IMR-90 (cell line): ENCODE results near the gene OR2A42. TPM values are rescaled to one million over a fixed set of nuclear protein-coding genes. Genes with fewer than 3 reads are reported as not detected.
A peak's percentile ranks its signal among the peaks of the same experiment; 100 is the strongest.
"Not testable (repeated sequence)": the region's sequence is repeated elsewhere in the genome, so short reads cannot be mapped to it uniquely, and the experiment has no call there.

Source experiments
- ATAC-seq: fragments of 200-7000 bp; cut with Tn5 transposase; 2 replicates; pipeline ENCODE4 v1.9.1; 2020; ENCODE audit warnings: low read depth, mild to moderate bottlenecking, moderate library complexity
- BruUV-seq: library from RNA; stranded (reverse); fragments of 400-500 nt; replicated peaks from 2 replicates; lab custom pipeline; 2021; lab: Mats Ljungman, UMichigan
- CTCF ChIA-PET: fragments of 300-600 bp; formaldehyde crosslinking; extraction: SDS; loops from one replicate; lab custom pipeline; 2021; ENCODE audit warnings: antibody characterized with exemption; lab: Yijun Ruan, JAX
- POLR2A ChIA-PET: fragments of 300-600 bp; sonication (Branson Sonifier 250); formaldehyde crosslinking; loops from one replicate; lab custom pipeline; 2022; ENCODE audit warnings: antibody characterized with exemption; ENCODE audit not compliant: unreplicated experiment; lab: Charles Lee
- DNase-seq: peaks from one replicate; pipeline ENCODE4 v3.0.0; 2013
- H2AFZ ChIP-seq: replicated peaks from 2 replicates; pipeline ENCODE3; 2013; ENCODE audit warnings: low read length, mild to moderate bottlenecking; ENCODE audit not compliant: poor library complexity
- H2AK5ac ChIP-seq: 2 replicates; pipeline ENCODE4 v1.6.1; 2013; ENCODE audit warnings: low read depth, low read length, inconsistent platforms
- H2AK9ac ChIP-seq: replicated peaks from 2 replicates; pipeline ENCODE3; 2013; ENCODE audit warnings: mild to moderate bottlenecking, low read depth, low read length, moderate library complexity; ENCODE audit not compliant: poor library complexity
- H2BK120ac ChIP-seq: 2 replicates; pipeline ENCODE4 v1.6.1; 2013; ENCODE audit warnings: low read depth, low read length, inconsistent platforms
- H2BK15ac ChIP-seq: 3 replicates; pipeline ENCODE4 v1.6.1; 2013; ENCODE audit warnings: low read depth, low read length, inconsistent platforms
- H2BK20ac ChIP-seq: 2 replicates; pipeline ENCODE4 v1.6.1; 2013; ENCODE audit warnings: low read depth, mild to moderate bottlenecking, inconsistent platforms, low read length, moderate library complexity
- H2BK5ac ChIP-seq: 2 replicates; pipeline ENCODE4 v1.6.1; 2013; ENCODE audit warnings: mild to moderate bottlenecking, low read depth, low read length, inconsistent platforms; ENCODE audit not compliant: poor library complexity, severe bottlenecking
- H3K14ac ChIP-seq: replicated peaks from 2 replicates; pipeline ENCODE4 v1.6.1; 2013; ENCODE audit warnings: low read depth, low read length, inconsistent platforms
- H3K18ac ChIP-seq: 2 replicates; pipeline ENCODE4 v1.6.1; 2013; ENCODE audit warnings: low read depth, low read length, control low read depth
- H3K23ac ChIP-seq: 2 replicates; pipeline ENCODE4 v1.6.1; 2013; ENCODE audit warnings: low read depth, low read length, inconsistent platforms
- H3K27ac ChIP-seq: 2 replicates; pipeline ENCODE4 v1.5.1; 2013; ENCODE audit warnings: mild to moderate bottlenecking, control low read depth, low read length; ENCODE audit not compliant: insufficient read depth
- H3K27me3 ChIP-seq: 2 replicates; pipeline ENCODE4 v1.6.1; 2013; ENCODE audit warnings: low read length; ENCODE audit not compliant: control insufficient read depth, insufficient read depth
- H3K36me3 ChIP-seq: 2 replicates; pipeline ENCODE4 v1.6.1; 2013; ENCODE audit warnings: low read length, mixed read lengths; ENCODE audit not compliant: control insufficient read depth, insufficient read depth
- H3K4ac ChIP-seq: 2 replicates; pipeline ENCODE4 v1.6.1; 2013; ENCODE audit warnings: low read depth, low read length, inconsistent platforms
- H3K4me1 ChIP-seq: 2 replicates; pipeline ENCODE4 v1.6.1; 2013; ENCODE audit warnings: low read length, mixed read lengths; ENCODE audit not compliant: control insufficient read depth, insufficient read depth
- H3K4me2 ChIP-seq: 2 replicates; pipeline ENCODE4 v1.6.1; 2013; ENCODE audit warnings: low read depth, mild to moderate bottlenecking, control low read depth, low read length, moderate library complexity
- H3K4me3 ChIP-seq: 2 replicates; pipeline ENCODE4 v1.5.1; 2013; ENCODE audit warnings: low read depth, mild to moderate bottlenecking, control low read depth, low read length, moderate library complexity; ENCODE audit not compliant: insufficient read depth
- H3K56ac ChIP-seq: 2 replicates; pipeline ENCODE4 v1.6.1; 2013; ENCODE audit warnings: low read length, inconsistent platforms; ENCODE audit not compliant: insufficient read depth; ENCODE audit errors: extremely low read depth
- H3K79me1 ChIP-seq, 2 experiments: 2 replicates each; pipeline ENCODE4 v1.6.1; 2013; ENCODE audit warnings: low read length in 2 of 2, inconsistent platforms in 1 of 2, low read depth in 1 of 2
- H3K9ac ChIP-seq: 2 replicates; pipeline ENCODE4 v1.6.1; 2013; ENCODE audit warnings: low read depth, low read length, control low read depth
- H3K9me1 ChIP-seq: 2 replicates; pipeline ENCODE4 v1.6.1; 2013; ENCODE audit warnings: low read length, inconsistent platforms; ENCODE audit not compliant: insufficient read depth
- H3K9me3 ChIP-seq: 2 replicates; pipeline ENCODE4 v1.6.1; 2013; ENCODE audit warnings: low read length; ENCODE audit not compliant: control insufficient read depth, insufficient read depth
- H4K20me1 ChIP-seq: 2 replicates; pipeline ENCODE4 v1.6.1; 2013; ENCODE audit warnings: low read length, inconsistent platforms; ENCODE audit not compliant: insufficient read depth
- H4K5ac ChIP-seq: 2 replicates; pipeline ENCODE4 v1.6.1; 2013; ENCODE audit warnings: mild to moderate bottlenecking, low read depth, low read length, control low read depth
- H4K8ac ChIP-seq, 2 experiments: 2 replicates each; pipeline ENCODE4 v1.6.1; 2013; ENCODE audit warnings: low read depth in 2 of 2, low read length in 2 of 2, control low read depth in 1 of 2, inconsistent platforms in 1 of 2
- H4K91ac ChIP-seq: 2 replicates; pipeline ENCODE4 v1.6.1; 2013; ENCODE audit warnings: low read depth, low read length, inconsistent platforms; ENCODE audit not compliant: insufficient read depth
- WGBS, 2 experiments: methylation state at CpG; one replicate each; pipeline versions ENCODE4 v1.1.5 to v1.1.7; 2013; ENCODE audit warnings: missing lambda C conversion rate in 2 of 2; ENCODE audit not compliant: insufficient read length in 1 of 2; ENCODE audit errors: extremely low coverage in 2 of 2; 5-methylcytosine and 5-hydroxymethylcytosine counted together
- dilution Hi-C: fragments of 300-500 bp; cut with HindIII; formaldehyde crosslinking; loops from one replicate; pipeline ENCODE4 v1.14.3; 2018; ENCODE audit warnings: low sequenced_read_pairs; ENCODE audit not compliant: unreplicated experiment
- in situ Hi-C: fragments of 300-500 bp; cut with MboI; formaldehyde crosslinking; loops from 3 replicates; pipeline ENCODE4 v1.14.3; 2019; ENCODE audit warnings: low sequenced_read_pairs, inconsistent platforms, mixed read lengths
- intact Hi-C: fragments of 100-400 bp; cut with micrococcal nuclease; formaldehyde crosslinking; loops from 2 replicates; pipeline ENCODE4 v1.10.0; 2022
- polyA plus RNA-seq, 3 experiments: library from polyadenylated mRNA; depleted of rRNA; stranded (reverse); fragments of >200 nt; gene quantifications; 2 replicates each; pipeline ENCODE4 v1.2.3, GENCODE V29; 2012; ENCODE audit warnings: low replicate concordance in 1 of 3
- total RNA-seq: library from RNA; depleted of rRNA; stranded (reverse); fragments of >200 nt; gene quantifications from 2 replicates; pipeline ENCODE4 v1.2.3, GENCODE V29; 2012

Gene OR2A42
- total and polyA plus RNA-seq, 2 of the 4 experiments (the other 2 are of a cell fraction) = not detected

DNA sequence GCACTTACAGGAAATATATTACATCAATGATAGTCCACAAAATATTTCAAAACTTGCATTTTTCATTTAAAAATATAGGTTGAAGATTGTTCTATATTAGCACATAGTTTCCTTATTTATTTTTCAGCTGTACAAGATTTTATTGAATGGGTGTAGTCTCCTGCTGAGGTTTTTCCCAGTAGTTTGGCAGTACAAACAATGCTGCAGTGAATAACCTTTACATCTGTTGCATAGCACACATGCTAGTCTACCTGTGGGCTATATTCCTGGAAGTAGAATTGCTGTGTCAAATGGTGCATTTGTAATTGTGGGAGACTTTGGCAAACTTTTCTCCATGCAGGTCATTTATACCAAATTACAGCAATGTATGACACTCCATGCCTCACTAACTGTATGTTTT is 18.9 kb downstream of the OR2A42 start:
- H4K20me1 ChIP-seq, H2BK5ac ChIP-seq, H3K18ac ChIP-seq, H3K4ac ChIP-seq, H2BK120ac ChIP-seq, H3K4me3 ChIP-seq, ATAC-seq, H2BK20ac ChIP-seq, H3K79me1 ChIP-seq, dilution Hi-C loops, DNase-seq, H3K56ac ChIP-seq, H3K23ac ChIP-seq, H3K4me2 ChIP-seq, POLR2A ChIA-PET, H2BK15ac ChIP-seq, in situ Hi-C loops, H3K14ac ChIP-seq, H3K9me3 ChIP-seq, H3K27ac ChIP-seq, CTCF ChIA-PET, H4K91ac ChIP-seq, H3K9me1 ChIP-seq, H3K4me1 ChIP-seq, H3K9ac ChIP-seq, BruUV-seq, H3K27me3 ChIP-seq, intact Hi-C loops, H2AK5ac ChIP-seq, H4K5ac ChIP-seq, H3K36me3 ChIP-seq, H2AFZ ChIP-seq, H2AK9ac ChIP-seq, H4K8ac ChIP-seq: not testable (repeated sequence)

DNA sequence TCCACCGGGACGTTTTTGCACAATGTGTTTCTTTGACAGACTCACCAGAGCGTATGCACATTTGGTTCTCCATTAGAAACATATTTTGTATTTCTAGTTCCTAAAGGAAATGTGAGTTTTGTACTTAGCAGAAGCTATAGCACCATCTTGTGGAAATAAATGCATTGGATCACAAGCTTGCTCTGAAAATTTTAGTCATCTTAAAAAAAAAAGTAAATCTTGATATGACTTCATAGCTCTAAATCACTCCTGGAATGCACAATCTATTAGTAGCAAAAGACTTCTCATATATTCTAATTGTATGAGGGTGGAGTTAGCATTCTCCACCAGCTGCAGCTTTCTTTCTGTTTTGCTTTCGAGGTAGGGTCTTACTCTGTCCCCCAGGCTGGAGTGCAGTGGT is 20.3 kb downstream of the OR2A42 start:
- CTCF ChIA-PET = not testable (repeated sequence)
- WGBS, 2 experiments = no CpG with 5 or more reads among the region's 4 CpGs

More for the DNA sequence above, 20.3 kb downstream of the OR2A42 start:
- H2BK5ac ChIP-seq, H4K5ac ChIP-seq, H2BK20ac ChIP-seq, H4K8ac ChIP-seq, H3K9me3 ChIP-seq, H3K4me2 ChIP-seq, H3K9me1 ChIP-seq, H2BK120ac ChIP-seq, H2AFZ ChIP-seq, H2BK15ac ChIP-seq, H3K4me1 ChIP-seq, DNase-seq, H3K18ac ChIP-seq, H3K36me3 ChIP-seq, in situ Hi-C loops, H2AK9ac ChIP-seq, intact Hi-C loops, H3K4me3 ChIP-seq, H4K20me1 ChIP-seq, H3K9ac ChIP-seq, H4K91ac ChIP-seq, H3K27ac ChIP-seq, BruUV-seq, H3K56ac ChIP-seq, H3K23ac ChIP-seq, dilution Hi-C loops, H3K14ac ChIP-seq, H3K4ac ChIP-seq, POLR2A ChIA-PET, H3K27me3 ChIP-seq, H3K79me1 ChIP-seq, H2AK5ac ChIP-seq: not testable (repeated sequence)
- peak; percentile 72 for ATAC-seq
